GOT3 (cell line): ENCODE results near the gene MEGF11.
A peak's percentile ranks its signal among the peaks of the same experiment; 100 is the strongest.
"Not testable (repeated sequence)": the region's sequence is repeated elsewhere in the genome, so short reads cannot be mapped to it uniquely, and the experiment has no call there.

Experiments used
- DNase-seq: peaks from one replicate; lab custom pipeline; 2025; ENCODE audit warnings: mixed read lengths; lab: John Stamatoyannopoulos, UW

MEGF11 gene

DNA sequence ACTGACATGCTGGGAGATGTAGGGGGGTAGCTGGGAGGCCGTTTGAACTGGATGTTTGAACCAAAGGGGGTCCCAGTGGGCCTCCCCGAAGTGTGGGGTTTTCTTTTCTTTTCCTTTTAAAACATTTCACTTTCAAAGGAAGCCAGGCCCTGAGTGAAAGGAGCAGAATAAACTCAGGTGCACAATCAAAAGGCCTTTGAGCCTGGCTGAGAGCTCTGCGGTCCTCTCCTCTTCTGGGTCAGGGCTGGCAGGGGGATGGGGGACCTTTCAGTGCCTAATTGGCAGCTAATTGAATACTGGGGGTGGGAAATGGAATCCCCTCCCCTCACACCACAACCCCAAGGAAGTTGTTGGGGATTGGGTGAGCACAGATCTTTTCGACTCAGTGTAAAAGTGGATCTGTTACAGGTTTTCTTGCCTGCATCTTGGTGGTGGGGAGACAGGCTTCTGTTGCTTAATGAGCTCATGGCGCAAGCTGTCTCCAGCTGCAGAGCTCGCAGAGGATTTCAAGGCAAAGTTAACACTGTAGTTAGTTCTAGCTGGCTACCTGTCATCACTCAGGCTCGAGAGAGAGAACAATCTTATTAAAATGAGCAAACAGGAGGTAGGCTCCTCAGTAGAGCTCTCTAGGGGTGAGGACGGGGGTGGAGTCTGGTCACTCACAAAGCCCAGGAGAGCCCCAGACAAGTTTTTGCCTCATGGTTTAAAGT is 251.7 kb downstream of the MEGF11 start:
- DNase-seq, result no peak

DNA sequence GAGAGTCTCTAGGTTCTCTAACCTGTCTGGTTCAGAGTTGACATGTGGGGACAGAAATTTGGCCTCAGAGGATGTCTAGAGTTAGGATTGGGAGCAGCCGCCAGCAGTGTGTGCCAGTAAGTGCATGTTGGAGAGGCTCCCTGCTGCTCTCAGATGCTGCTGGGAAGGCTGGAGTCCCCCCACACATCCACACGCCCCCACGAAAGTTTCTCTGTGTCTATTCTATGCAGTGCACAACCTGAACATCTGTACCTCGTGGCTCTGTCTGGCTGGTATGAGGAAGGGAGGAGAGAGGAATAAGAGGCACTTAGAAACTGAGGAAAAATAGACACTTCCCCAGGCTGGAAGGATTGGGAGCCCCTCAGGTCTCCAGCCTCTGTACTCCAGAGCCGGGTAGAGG is 252.5 kb downstream of the MEGF11 start:
- DNase-seq, result no peak

DNA sequence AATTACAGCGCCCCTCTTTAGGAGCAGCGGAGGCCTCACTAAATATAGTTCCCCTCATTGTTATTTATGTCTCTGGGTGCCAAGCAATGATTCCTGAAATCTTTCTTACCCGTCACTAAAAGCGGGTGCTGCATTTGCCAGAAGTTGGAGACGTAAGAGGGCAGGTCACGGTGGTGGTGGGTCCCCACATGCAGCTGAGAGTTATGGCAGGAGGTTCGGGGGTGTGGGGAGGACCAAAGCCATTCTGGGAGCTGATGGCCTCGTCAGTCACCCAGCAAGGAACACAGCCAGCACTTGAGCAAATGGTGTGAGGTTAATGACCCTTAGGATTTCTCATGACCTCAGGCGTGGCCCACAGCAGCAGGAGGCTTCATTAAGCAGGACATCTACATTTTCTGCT is 255.1 kb downstream of the MEGF11 start:
- no peak for DNase-seq

DNA sequence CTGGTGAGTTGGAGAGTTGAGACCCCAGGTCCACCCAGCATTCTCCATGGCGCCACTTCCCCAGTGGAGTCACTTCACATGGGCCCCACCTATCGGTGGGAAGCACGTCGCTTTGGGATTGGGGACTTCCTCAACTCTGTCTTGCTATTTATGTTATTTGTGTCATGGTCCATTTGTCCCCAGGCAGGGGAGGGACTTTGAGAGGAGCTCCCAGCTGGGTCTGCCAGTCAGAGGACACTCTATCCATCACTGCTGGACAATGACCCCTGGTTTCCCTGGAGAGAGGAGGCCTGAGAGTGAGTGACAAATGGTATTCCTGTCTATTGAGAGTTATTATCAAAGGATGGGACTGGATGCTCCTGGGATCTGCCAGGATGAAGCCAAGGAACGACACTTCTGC is 256.6 kb downstream of the MEGF11 start:
- DNase-seq, result no peak

DNA sequence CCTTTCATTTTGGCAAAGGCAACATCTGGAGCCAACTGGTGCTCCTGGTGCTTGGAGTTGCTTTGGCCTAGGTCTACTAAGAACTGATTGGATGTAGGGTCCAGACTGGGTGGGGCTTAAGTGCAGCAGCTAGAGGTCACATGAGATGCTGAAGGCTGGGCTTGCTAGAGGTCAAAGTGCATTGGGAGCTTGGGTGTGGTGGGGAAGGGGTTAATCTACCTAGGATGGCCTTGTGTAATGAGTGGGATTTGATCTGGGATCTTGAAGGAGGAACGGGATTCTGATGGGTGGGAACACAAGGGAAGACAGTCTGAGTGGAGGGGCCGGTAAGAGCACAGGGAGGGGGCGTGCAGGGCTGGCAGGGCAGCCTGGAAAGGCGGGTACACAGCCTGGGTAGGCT is 258.7 kb downstream of the MEGF11 start:
- DNase-seq, result no peak

- no peak for DNase-seq
These were observed 259.8 kb downstream of the MEGF11 start for GRCh38 chr15:65993762-65994161.

DNA sequence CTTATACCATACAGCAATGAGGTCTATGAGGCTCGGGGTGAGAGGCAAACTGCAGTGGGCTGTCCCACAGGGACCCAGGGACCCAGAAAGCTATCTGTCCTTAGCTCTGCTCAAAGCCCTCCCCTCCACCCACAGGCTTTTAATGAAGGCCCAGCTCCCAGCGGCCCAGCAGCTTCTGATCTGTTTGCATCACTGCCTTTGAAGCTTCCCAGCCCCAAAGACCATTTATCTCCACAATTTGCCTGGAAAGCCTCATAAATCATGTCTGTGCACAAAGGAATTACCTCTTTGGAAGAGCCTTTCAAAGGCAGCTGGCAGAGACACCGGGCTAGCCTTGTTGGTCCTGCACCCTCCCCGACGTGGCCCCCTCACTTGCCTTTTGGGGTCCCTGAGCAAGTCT is 260.3 kb downstream of the MEGF11 start:
- no peak for DNase-seq

DNA sequence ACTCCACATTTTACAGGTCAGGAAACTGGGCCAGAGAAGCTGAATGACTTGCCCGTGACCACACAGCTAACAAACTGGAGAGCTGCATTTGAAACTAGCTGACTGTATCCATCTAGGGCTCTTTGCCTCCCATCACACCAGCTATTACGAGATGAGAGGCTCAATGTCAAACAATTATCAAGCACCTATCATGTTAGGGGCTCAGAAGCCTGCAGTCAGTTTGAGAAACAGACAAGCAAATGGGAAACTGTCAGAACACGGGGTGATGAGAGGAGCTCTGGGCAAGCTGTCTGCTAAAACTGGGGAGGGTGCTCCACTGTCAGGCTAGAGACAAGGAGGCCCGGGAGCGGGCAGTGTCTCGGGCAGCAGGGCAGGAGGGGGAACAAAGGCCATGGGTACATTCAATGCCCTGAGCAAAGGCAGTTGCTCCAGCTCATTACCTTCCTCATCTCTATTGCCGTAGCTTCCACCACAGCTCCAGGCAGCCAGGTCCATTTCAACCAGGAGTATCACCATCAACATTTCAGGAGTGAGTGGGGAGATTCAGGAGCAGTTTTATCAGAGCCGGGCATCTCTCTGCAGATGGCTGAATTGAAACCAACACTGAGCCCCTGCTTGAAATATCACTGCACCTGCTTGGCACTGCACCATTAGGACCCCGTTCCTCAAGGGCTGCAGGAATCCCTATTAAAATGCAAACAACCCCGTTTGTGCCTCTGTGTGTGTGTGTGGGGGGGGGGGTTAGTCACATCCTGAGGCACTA is 261.6 kb downstream of the MEGF11 start:
- DNase-seq, result no peak

- DNase-seq, result no peak
These were observed 263.1 kb downstream of the MEGF11 start for GRCh38 chr15:65990298-65990981.

- no peak for DNase-seq
These were observed 266.4 kb downstream of the MEGF11 start for GRCh38 chr15:65987100-65987499.

DNA sequence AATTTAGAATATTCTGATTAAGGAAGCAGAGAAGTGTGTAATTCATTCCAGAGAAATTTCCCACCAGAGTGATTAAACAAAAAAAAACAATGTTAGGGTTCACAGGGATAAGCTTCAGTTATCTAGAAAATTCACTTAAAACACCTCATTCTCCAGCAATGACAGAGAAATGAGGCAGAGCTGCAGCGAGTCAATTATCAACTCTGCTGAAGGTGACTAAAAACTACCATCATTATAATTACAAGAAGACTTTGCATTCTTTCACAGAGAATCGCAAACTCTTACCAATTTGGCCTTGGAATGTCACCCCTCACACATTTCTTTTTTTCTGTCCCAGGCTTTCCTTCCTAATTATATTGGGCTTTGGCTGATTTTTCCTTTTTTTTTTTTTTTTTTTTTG is 267.1 kb downstream of the MEGF11 start:
- no peak for DNase-seq

DNA sequence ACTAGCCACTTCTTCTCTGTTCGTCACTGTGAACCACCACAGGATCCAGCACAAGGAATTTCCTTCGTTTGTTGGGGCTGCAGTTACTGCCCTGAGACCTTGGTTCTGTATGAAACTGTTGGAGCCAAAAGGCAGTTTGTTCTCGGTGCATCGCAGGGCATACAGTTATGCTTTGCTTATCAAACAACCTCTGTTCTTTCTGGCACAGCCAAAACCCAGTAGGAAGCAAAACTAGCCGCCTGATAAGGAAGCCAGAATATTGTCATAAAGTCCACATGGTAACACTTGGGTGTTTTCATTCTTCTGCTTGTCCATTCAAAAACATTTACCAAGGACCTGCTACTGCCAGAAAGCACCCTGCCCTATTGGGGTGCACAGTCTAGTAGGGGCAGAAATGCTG is 268.2 kb downstream of the MEGF11 start:
- DNase-seq, result no peak

DNA sequence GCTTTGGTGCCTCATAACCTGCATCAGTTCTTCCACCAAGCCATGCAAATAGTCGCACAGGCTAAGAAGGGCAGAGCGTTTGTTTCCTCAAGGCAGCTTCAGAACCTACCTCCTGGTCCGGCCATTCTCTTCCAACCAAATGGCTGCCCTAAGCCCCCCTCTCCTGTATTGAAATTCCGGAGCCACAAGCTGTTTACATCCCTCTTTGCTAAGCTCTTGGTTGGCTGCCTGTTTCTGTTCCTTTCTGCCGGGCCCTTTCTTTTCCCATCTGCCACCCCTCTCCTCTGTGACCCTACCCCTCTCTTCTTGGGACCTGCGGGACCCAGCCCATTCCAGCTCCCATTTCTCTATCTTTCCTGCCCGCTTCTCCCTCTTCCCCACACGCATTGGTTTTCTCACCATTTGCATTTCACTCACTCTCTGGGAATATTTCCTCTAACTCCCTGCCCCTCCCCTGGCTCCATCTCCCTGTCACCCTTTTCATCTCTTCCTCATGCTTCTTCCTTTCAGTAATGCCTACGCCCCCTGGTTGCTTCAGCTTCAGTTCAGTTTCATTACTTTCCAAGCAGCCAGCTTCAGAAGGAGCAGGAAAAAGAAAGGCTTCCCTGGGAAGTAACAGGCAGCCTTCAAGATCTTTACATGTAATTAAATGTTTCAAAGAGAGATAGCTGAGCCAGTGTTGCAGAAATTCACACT is 270.8 kb downstream of the MEGF11 start:
- DNase-seq, result no peak

GRCh38 chr15:65981837-65982626 is 271.5 kb downstream of the MEGF11 start:
- DNase-seq, result no peak

GRCh38 chr15:65980824-65981456 is 272.6 kb downstream of the MEGF11 start:
- DNase-seq, result peak; percentile 5

GRCh38 chr15:65979837-65980236 is 273.7 kb downstream of the MEGF11 start:
- no peak for DNase-seq

DNA sequence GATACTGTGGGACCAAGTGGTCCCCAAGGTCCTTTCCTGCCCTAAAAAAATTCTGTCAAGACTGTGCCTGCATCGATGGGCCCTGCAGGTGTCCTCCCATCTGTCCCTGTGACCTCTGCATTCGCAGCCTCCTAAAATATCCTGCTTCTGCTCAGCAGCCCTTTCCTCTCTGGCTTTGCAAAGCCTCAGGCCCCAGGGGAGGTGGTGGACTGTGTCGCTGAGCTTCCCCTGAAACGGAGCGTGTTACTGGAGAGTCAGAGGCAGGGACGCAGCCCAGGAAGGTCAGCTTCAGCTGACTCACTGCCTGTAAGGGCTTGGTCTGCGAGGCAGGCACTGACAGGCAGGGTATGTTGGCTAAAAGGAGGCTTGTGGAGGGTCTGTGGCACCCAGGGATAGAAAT is 274.2 kb downstream of the MEGF11 start:
- DNase-seq, result no peak

- DNase-seq, result no peak
These were observed 275.4 kb downstream of the MEGF11 start for GRCh38 chr15:65978110-65978509.

DNA sequence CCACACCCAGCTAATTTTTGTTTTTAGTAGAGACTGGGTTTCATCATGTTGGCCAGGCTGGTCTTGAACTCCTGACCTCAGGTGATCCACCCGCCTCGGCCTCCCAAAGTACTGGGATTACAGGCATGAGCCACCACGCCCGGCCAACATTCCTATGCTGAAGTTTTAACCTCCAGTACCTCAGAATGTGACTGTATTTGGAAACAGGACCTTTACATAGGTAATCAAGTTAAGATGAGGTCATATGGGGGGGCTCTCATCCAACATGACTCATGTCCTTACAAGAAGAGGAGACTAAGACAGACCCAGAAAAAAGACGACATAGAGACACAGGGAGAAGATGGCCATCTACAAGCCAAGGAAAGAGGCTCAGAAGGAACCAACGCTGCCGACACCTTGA is 277.4 kb downstream of the MEGF11 start:
- not testable (repeated sequence) for DNase-seq

GRCh38 chr15:65971741-65971995 is 281.9 kb downstream of the MEGF11 start:
- no peak for DNase-seq

GRCh38 chr15:65970937-65971740 is 282.4 kb downstream of the MEGF11 start:
- no peak for DNase-seq
